Erythroblast (primary cell): Measurements from ENCODE around the gene MRLN.

Source experiments
- GATA1 ChIP-seq: IDR thresholded peaks from 2 replicates; pipeline ENCODE4 v1.6.1; 2011; ENCODE audit warnings: low read depth, mild to moderate bottlenecking, control low read depth, low read length, moderate library complexity
- POLR2A ChIP-seq: IDR thresholded peaks from 2 replicates; pipeline ENCODE4 v1.6.1; 2011; ENCODE audit warnings: mild to moderate bottlenecking, low read length

GRCh38 chr10:59695637-59696036 is 57.6 kb downstream of the MRLN start:
- TF ChIP-seq POLR2A (no peak), GATA1 (no peak)
